ENCODE data around the gene ANKRD16. TPM values are rescaled to one million over a fixed set of nuclear protein-coding genes. Genes with fewer than 3 reads are reported as not detected.
A peak's percentile ranks its signal among the peaks of the same experiment; 100 is the strongest.
"Not testable (repeated sequence)": the region's sequence is repeated elsewhere in the genome, so short reads cannot be mapped to it uniquely, and the experiment has no call there.

The ANKRD16 gene
- total and polyA plus RNA-seq, 9 donors: 6.0 to 7.9 (median 6.9) TPM

DNA sequence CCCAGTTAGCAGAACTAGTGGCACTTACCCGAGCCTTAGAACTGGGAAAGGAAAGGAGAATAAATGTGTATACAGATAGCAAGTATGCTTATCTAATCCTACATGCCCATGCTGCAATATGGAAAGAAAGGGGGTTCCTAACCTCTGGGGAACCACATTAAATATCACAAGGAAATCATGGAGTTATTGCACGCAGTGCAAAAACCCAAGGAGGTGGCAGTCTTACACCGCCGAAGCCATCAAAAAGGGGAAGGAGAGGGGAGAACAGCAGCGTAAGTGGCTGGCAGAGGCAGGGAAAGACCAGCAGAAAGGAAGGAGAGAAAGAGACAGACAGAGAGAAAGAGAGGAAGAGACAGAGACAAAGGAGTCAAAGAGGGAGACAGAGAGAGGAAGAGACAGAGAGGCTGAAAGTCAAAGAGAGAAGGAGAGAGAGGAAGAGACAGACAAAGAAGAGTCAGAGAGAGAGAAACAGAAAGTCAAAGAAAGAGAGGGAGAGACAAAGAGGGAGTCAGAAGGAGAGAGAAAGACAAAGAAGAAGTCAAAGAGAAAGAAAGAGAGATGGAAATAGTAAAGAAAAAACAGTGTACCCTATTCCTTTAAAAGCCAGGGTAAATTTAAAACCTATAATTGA, 23.1 kb downstream of the ANKRD16 start:
- not testable (repeated sequence) for H3K27ac ChIP-seq (ENCODE audit: low read length); H3K9me3 ChIP-seq (replicated peaks; ENCODE audit: control insufficient read depth, low read depth, low read length); H3K36me3 ChIP-seq (ENCODE audit: control insufficient read depth, insufficient read depth, low read length); DNase-seq; H3K27me3 ChIP-seq (ENCODE audit: control insufficient read depth, insufficient read depth, low read length); H3K4me3 ChIP-seq (ENCODE audit: low read length); H3K4me1 ChIP-seq (ENCODE audit: control insufficient read depth, insufficient read depth, low read length)
- WGBS (ENCODE audit: insufficient coverage): 75% methylated on average over 4 of the region's 5 CpGs

DNA sequence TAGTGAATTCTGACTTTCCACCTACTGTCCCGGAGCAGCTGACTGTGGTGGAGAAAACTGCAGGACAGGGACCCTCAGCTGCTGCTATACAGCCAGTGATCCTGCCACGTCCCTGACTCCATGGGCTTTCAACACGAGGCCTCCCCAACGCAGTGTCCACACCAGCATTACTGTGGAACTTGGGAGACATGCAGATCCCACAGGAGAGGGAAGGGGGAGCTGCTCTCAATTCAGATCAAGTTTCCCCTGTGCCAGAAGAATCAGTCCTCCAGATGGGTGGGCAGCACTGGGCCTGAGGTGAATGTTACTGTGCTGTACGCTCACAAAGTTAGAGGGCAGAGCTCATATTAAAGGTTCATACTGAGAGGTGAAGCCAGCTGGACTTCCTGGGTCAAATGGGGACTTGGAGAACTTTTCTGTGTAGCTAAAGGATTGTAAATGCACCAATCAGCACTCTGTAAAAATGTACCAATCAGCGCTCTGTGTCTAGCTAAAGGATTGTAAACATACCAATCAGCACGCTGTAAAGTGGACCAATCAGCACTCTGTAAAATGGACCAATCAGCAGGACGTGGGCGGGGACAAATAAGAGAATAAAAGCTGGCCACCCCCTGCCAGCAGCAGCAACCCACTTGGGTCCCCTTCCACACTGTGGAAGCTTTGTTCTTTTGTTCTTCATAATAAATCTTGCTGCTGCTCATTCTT, 26.6 kb downstream of the ANKRD16 start:
- H3K4me3 ChIP-seq (ENCODE audit: low read length); H3K4me1 ChIP-seq (ENCODE audit: control insufficient read depth, insufficient read depth, low read length); H3K27me3 ChIP-seq (ENCODE audit: control insufficient read depth, insufficient read depth, low read length); H3K27ac ChIP-seq (ENCODE audit: low read length); H3K36me3 ChIP-seq (ENCODE audit: control insufficient read depth, insufficient read depth, low read length); DNase-seq; H3K9me3 ChIP-seq (replicated peaks; ENCODE audit: control insufficient read depth, low read depth, low read length): not testable (repeated sequence)
- WGBS (ENCODE audit: insufficient coverage): 94% methylated on average over 8 of the region's 9 CpGs

DNA sequence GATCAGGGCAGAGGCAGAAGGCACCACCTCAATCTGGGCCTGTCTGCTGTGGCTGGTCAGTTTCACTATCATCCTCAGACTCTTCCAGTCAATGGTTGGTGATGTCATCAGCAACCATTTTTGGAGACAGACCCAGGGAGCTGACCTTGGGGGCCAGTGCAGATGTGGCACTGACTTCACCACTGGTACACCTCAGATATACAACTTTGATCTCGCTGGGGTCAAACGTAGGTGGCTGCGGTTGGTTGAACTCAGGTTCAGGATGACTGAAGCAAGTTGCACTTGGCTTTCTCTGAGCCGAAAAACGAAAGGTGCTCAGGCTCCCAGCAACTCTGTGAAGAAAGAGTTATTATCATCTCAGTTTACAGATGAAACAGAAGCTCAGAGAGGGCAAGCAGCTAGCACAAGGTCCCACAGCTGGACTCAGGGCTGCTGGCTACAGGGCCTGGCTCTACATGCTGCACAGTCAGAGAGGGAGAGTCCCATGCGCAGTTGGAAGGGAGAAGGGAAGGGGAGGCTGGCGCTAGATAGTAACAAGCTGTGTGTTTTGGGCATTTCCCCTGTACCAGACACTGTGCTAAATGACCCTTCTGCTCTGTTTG, 27.2 kb downstream of the ANKRD16 start:
- no peak overlapping the region for H3K4me3 ChIP-seq (ENCODE audit: low read length)
- H3K27ac ChIP-seq (ENCODE audit: low read length): no peak overlapping the region
- 92% methylated on average over 3 of the region's 7 CpGs for WGBS (ENCODE audit: insufficient coverage)
- H3K27me3 ChIP-seq (ENCODE audit: control insufficient read depth, insufficient read depth, low read length): no peaks in the 10 kb centered on the region
- no peak for DNase-seq
- no peaks in the 10 kb centered on the region for H3K9me3 ChIP-seq (replicated peaks; ENCODE audit: control insufficient read depth, low read depth, low read length)
- H3K36me3 ChIP-seq (ENCODE audit: control insufficient read depth, insufficient read depth, low read length): no peaks in the 10 kb centered on the region
- H3K4me1 ChIP-seq (ENCODE audit: control insufficient read depth, insufficient read depth, low read length): no peaks in the 10 kb centered on the region

DNA sequence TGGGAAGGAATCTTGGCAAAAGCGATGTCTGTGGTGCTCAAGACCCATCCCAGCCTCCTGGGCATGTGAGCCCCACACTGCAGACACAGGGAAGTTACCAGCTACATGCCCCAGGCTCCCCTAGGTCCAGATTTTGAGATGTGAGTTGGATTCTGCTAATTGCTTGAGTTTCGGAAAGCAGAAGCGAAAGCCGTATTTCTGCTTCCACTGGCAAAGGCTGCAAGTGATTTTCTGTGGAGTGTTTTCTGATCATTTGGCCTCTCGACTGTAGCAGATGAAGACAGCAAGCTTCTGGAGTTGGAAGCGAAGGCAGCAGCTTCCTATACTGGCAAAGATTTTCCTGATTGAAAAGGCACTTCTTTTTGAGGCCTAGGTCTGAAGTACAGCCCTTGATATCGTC, 29.6 kb downstream of the ANKRD16 start:
- Histone ChIP-seq H3K27me3 (ENCODE audit: control insufficient read depth, insufficient read depth, low read length) (no peaks in the 10 kb centered on the region), H3K4me3 (ENCODE audit: low read length) (no peak overlapping the region), H3K9me3 (replicated peaks; ENCODE audit: control insufficient read depth, low read depth, low read length) (no peaks in the 10 kb centered on the region), H3K4me1 (ENCODE audit: control insufficient read depth, insufficient read depth, low read length) (no peaks in the 10 kb centered on the region), H3K36me3 (ENCODE audit: control insufficient read depth, insufficient read depth, low read length) (no peaks in the 10 kb centered on the region), H3K27ac (ENCODE audit: low read length) (no peak overlapping the region)
- peak; percentile 53 for DNase-seq
- WGBS (ENCODE audit: insufficient coverage): 82% methylated on average over 6 of the region's 7 CpGs

DNA sequence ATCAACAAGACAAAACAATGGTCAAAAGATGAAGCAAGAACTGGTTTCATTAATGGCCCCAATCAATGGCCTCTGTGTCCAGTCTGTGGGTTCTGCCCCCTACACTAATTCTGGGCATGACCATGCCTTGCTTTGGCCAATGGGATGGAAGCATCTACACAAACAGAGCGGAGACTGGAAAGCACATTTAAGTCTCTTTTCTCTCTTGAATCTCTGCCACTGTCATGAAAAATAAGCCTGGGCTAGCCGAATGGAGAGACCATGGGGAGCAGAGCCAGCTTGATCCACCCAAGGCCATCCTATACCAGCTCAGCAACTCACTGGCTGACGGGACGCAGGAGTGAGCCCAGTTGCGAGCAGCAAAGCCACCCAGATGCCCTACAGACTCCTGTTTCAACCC, 30.9 kb downstream of the ANKRD16 start:
- Histone ChIP-seq H3K4me3 (ENCODE audit: low read length) (no peak overlapping the region), H3K27ac (ENCODE audit: low read length) (no peak overlapping the region), H3K9me3 (replicated peaks; ENCODE audit: control insufficient read depth, low read depth, low read length) (no peaks in the 10 kb centered on the region), H3K27me3 (ENCODE audit: control insufficient read depth, insufficient read depth, low read length) (no peaks in the 10 kb centered on the region), H3K4me1 (ENCODE audit: control insufficient read depth, insufficient read depth, low read length) (peaks cover 5% of the 10 kb centered on the region), H3K36me3 (ENCODE audit: control insufficient read depth, insufficient read depth, low read length) (no peaks in the 10 kb centered on the region)
- 100% methylated on average over 1 of the region's 5 CpGs for whole genome bisulfite sequencing (ENCODE audit: insufficient coverage)
- DNase-seq: no peak

DNA sequence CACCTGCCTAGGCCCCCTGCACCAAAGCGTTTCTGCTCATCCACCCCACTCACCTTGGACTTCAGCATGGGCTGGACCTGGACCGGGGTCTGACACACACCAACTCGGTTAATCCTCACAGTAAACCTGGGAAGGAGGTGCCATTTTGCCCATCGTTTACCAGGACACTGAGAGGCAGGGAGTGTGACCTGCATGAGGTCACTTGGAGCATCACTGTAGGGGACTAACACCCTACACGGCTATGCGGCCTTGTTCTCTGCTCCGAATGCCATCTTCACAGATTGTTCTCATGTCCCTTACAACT, 33.0 kb downstream of the ANKRD16 start:
- H3K27ac ChIP-seq (ENCODE audit: low read length): no peak overlapping the region
- H3K4me1 ChIP-seq (ENCODE audit: control insufficient read depth, insufficient read depth, low read length): peaks cover 5% of the 10 kb centered on the region
- no peaks in the 10 kb centered on the region for H3K36me3 ChIP-seq (ENCODE audit: control insufficient read depth, insufficient read depth, low read length)
- no peak overlapping the region for H3K4me3 ChIP-seq (ENCODE audit: low read length)
- DNase-seq: no peak
- WGBS (ENCODE audit: insufficient coverage): 75% methylated on average over 4 of the region's 7 CpGs
- H3K27me3 ChIP-seq (ENCODE audit: control insufficient read depth, insufficient read depth, low read length): no peaks in the 10 kb centered on the region
- no peaks in the 10 kb centered on the region for H3K9me3 ChIP-seq (replicated peaks; ENCODE audit: control insufficient read depth, low read depth, low read length)

DNA sequence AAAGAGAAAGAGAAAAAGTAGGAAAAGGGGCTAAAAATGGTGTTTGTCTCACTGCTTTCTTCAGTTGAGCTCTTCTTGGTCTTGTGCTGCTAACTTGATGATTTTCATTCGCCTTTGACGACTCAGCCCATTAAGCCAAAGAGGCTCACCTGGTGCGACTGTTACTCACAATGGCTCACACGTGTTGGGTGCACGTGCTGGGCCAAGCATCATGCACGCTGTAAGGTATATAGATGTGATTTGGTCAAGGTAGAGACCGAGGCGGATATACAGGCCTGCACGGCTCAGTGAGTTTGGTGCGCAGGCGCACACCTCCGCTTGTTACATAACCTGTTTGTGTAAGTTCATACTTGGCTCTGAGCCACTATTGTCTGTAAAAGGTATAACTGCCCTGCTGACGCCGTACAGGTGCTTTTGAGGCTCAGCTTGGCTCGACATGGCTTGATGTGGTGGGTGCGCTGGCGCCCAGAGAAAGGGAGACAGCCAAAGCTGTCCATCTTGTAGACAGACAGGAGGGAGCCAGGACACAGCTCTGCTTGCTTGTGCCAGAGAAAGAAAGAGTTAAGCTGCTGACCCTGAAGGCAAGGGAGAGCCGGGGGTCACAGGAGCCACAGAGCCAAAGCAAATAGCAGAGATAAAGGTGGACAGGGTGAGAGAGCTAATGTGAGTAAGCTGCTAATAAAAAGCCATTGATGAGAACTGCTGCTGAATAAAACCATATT, 33.6 kb downstream of the ANKRD16 start:
- Histone ChIP-seq H3K27me3 (ENCODE audit: control insufficient read depth, insufficient read depth, low read length) (no peaks in the 10 kb centered on the region), H3K4me3 (ENCODE audit: low read length) (no peak overlapping the region), H3K9me3 (replicated peaks; ENCODE audit: control insufficient read depth, low read depth, low read length) (no peaks in the 10 kb centered on the region), H3K36me3 (ENCODE audit: control insufficient read depth, insufficient read depth, low read length) (no peaks in the 10 kb centered on the region), H3K4me1 (ENCODE audit: control insufficient read depth, insufficient read depth, low read length) (peaks cover 5% of the 10 kb centered on the region), H3K27ac (ENCODE audit: low read length) (no peak overlapping the region)
- DNase-seq: no peak
- WGBS (ENCODE audit: insufficient coverage): 77% methylated on average over 16 of the region's 18 CpGs

DNA sequence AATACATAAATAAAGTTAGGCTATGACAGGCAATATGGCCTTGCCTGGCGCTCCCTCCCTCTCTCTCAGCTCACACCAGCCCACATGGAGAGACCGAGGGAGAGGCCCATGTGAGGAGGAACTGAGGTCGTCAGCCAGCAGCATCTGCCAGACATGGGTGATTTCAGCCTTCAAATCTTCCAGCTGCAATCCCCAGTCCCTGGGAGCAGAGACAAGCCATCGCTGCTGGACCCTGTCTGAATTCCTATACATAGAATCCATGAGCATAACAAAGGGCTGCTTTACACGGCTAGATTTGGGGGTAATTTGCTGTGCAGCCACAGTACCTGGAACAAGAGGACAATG, 35.6 kb downstream of the ANKRD16 start:
- no peaks in the 10 kb centered on the region for H3K36me3 ChIP-seq (ENCODE audit: control insufficient read depth, insufficient read depth, low read length)
- H3K4me3 ChIP-seq (ENCODE audit: low read length): no peak overlapping the region
- H3K9me3 ChIP-seq (replicated peaks; ENCODE audit: control insufficient read depth, low read depth, low read length): no peaks in the 10 kb centered on the region
- H3K4me1 ChIP-seq (ENCODE audit: control insufficient read depth, insufficient read depth, low read length): peaks cover 5% of the 10 kb centered on the region
- 0% methylated on average over 1 of the region's 5 CpGs for WGBS (ENCODE audit: insufficient coverage)
- H3K27ac ChIP-seq (ENCODE audit: low read length): no peak overlapping the region
- H3K27me3 ChIP-seq (ENCODE audit: control insufficient read depth, insufficient read depth, low read length): no peaks in the 10 kb centered on the region
- DNase-seq: peak; percentile 89

DNA sequence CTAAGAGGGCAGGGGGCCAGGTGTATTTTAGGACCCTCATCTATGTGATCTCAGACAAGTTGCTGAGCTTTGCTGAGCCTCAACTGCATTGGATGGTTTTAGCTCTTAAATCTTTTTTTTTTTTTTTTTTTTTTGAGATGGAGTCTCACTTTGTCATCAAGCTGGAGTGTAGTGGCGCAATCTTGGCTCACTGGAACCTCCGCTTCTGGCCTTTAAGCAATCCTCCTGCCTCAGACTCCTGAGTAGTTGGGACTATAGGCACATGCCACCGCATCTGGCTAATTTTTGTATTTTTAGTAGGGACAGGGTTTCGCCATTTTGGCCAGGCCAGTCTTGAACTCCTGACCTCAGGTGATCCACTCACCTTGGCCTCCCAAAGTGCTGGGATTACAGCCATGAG, 43.0 kb downstream of the ANKRD16 start:
- not testable (repeated sequence) for DNase-seq

DNA sequence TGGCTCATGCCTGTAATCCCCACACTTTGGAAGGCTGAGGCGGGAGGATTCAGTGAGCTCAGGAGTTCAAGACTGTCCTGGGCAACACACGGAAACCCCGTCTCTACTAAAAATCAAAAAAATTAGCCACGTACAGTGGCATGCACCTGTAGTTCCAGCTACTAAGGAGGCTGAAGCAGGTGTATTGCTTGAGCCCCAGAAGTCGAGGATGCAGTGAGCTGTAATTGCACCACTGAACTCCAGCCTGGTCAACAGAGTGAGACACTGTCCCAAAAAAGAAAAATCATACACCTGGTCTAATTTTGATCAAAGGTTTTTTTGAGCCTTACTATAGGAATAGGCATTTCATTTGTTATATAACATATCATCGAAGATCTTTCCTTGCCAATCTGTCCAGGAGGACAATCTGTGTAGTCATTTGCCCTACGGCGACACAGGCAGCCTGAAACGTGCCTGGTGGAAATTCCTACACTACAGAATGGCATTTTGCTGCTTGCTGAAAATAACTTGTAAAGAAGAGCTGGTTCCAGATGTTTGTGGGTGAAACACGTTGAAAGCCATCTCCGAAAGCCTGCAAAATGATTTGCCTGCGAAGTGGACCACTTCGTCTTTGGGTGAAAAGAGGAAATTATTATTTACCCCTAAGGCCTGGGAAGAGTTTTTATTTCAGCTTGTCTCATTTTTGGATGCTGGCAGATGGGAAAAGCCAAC, 45.2 kb downstream of the ANKRD16 start:
- Histone ChIP-seq H3K4me1 (ENCODE audit: control insufficient read depth, insufficient read depth, low read length) (peaks cover 7% of the 10 kb centered on the region), H3K4me3 (ENCODE audit: low read length) (no peak overlapping the region), H3K27me3 (ENCODE audit: control insufficient read depth, insufficient read depth, low read length) (peaks cover 4% of the 10 kb centered on the region), H3K9me3 (replicated peaks; ENCODE audit: control insufficient read depth, low read depth, low read length) (no peaks in the 10 kb centered on the region), H3K36me3 (ENCODE audit: control insufficient read depth, insufficient read depth, low read length) (no peaks in the 10 kb centered on the region), H3K27ac (ENCODE audit: low read length) (no peak overlapping the region)
- no peak for DNase-seq
- 73% methylated on average over 5 of the region's 13 CpGs for WGBS (ENCODE audit: insufficient coverage)

More for the DNA sequence above, 43.0 kb downstream of the ANKRD16 start:
- 100% methylated on average over 1 of the region's 4 CpGs for WGBS (ENCODE audit: insufficient coverage)
- not testable (repeated sequence) for H3K9me3 ChIP-seq (replicated peaks; ENCODE audit: control insufficient read depth, low read depth, low read length); H3K4me1 ChIP-seq (ENCODE audit: control insufficient read depth, insufficient read depth, low read length); H3K4me3 ChIP-seq (ENCODE audit: low read length); H3K27me3 ChIP-seq (ENCODE audit: control insufficient read depth, insufficient read depth, low read length); H3K36me3 ChIP-seq (ENCODE audit: control insufficient read depth, insufficient read depth, low read length)
- H3K27ac ChIP-seq (ENCODE audit: low read length): peak overlapping the region; percentile 74
